Myocyte (in vitro differentiated cells): Measurements from ENCODE around the gene YPEL4. TPM values are rescaled to one million over a fixed set of nuclear protein-coding genes. Genes with fewer than 3 reads are reported as not detected.

ENCODE experiments used
- DNase-seq: peaks from one replicate; pipeline ENCODE4 v3.0.0-alpha.2; 2012; ENCODE audit warnings: low read depth
- total RNA-seq: library from RNA; depleted of rRNA; stranded (reverse); fragments of >200 nt; gene quantifications from 2 replicates; pipeline ENCODE4 v1.2.3, GENCODE V29; 2014

Gene YPEL4
- total RNA-seq, 1 donor from 2014 or later: 1.2 TPM

- no peak for DNase-seq
These were observed 1.7 kb upstream of the YPEL4 start for GRCh38 chr11:57651408-57651807.

DNA sequence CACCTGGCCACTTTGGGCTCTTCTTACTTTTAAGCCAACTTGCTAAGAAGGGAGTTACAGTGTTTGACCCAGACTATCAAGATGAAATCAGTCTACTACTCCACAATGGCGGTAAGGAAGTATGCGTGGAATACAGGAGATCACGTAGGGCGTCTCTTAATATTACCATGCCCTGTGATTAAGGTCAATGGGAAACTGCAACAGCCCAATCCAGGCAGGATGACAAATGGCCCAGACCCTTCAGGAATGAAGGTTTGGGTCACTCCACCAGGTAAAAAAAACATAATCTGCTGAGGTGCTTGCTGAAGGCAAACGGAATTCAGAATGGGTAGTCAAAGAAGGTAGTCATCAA lies 1.0 kb upstream of the YPEL4 start:
- no peak for DNase-seq

GRCh38 chr11:57648801-57649735 lies 644 bp downstream of the YPEL4 start:
- peak; percentile 43 for DNase-seq

GRCh38 chr11:57647960-57648800 lies 1.5 kb downstream of the YPEL4 start:
- DNase-seq: peak; percentile 89

DNA sequence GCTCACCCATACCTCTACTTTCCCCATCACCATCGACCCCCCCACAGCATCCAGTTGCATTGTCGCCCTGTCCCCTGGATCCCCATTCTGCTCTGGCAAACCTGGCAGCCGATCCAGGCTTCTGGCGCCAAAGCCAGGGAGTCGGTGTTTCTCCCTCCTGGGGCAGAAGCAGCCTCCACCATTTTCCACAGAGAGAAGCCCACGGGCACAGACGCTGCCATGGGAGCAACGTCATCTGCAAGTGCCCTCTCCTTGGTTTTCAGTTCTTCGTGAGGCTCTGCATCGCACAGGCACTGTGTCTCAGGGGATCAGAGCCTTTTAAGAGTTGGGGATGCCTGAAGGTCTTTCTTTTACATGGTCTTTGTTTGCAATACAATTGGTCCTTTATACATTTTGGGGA lies 2.3 kb downstream of the YPEL4 start:
- DNase-seq: no peak

GRCh38 chr11:57646799-57647303 lies 2.9 kb downstream of the YPEL4 start:
- no peak for DNase-seq

DNA sequence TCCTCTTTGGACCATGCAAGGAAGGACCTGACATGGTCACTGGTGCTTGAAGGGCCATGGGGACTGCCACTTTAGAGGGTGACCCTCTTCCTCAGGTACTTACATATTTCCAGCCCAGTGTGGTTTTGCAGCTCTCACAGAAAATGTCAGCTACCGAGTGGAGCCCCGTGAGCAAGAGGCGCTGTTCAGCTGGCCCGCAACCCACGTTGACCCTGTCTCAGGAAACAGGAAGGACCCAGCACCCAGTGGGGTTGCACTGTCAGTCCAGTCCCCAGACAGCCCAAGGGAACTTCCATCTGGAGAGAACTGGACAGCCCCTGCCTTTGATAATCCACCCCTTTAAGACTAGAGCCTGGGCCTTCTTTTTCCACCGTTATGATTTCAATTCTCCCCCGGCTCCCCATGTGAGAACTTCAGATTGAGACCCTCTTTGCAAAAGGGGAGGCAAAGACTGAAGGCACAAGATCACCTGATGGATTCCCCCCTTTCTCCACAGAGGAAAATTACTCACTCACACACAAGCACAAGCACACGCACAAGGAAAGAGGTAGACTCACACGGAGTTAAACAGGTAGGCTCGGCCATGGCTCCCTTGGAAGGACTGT lies 3.4 kb downstream of the YPEL4 start:
- DNase-seq: no peak

- no peak for DNase-seq
These were observed 4.0 kb downstream of the YPEL4 start for GRCh38 chr11:57645689-57646085.

DNA sequence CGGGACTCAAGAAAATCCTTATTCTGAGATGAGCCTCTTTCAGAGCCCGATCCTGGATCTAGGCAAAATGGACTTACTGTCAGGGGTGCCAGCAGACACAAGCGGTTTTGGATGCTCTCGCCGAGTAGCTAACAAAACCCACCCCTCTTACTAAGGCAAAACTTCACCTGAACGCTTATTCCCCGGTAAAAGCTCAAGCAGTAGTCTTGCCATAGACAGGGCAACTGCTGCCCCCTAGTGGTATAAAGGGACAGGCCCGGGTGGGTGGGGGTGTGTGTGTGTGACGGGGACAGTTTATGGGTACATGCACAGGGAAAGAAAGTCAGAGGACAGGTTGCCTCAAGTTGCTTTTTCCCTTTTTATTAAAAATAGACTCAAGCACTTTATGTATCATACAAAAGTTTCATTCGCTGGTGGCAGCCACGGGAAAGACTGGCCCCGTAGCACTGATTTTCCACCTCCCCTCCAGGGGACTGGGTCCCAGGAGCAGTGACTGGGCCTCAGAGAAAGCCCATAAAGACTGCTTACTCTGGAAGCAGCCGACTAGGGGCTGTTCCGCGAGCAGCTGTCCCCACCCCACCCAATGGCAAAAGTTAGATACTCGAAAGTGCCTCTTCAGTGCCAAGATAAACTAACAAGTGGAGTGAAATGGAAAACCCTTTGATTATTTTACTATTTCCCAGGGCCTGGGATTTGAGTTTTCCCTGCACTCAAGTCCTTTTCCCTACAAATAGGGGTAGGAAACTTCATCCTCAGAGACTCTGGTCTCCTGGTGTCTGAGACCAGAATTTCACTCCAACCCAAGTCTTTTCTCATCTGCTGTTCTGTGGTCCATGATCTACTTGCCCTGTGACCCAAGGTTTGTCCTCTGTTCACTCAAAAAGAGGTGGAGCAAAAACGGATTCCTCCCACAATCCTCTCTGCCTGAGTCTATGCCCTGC lies 4.7 kb downstream of the YPEL4 start:
- DNase-seq: peak; percentile 81

DNA sequence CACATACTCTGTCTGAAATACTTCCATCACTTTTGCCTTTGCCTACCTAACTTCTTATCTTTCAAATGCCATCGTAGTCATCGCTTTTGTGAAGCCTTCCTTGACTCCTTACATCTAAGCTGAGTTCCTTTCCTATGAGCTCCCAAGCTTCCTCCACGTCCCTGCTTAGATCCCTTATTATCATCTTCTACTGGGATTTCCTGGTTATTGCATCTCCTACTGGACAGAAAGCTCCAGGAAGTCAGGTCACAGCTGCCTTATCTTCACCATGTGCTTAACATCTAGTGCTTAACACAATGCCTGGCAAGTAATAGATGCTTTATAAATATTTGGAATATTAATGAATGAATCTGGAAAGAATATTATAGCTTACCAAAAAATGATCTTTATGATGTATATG lies 5.9 kb downstream of the YPEL4 start:
- no peak for DNase-seq

- peak; percentile 88 for DNase-seq
These were observed 8.5 kb downstream of the YPEL4 start for GRCh38 chr11:57641011-57641807.

DNA sequence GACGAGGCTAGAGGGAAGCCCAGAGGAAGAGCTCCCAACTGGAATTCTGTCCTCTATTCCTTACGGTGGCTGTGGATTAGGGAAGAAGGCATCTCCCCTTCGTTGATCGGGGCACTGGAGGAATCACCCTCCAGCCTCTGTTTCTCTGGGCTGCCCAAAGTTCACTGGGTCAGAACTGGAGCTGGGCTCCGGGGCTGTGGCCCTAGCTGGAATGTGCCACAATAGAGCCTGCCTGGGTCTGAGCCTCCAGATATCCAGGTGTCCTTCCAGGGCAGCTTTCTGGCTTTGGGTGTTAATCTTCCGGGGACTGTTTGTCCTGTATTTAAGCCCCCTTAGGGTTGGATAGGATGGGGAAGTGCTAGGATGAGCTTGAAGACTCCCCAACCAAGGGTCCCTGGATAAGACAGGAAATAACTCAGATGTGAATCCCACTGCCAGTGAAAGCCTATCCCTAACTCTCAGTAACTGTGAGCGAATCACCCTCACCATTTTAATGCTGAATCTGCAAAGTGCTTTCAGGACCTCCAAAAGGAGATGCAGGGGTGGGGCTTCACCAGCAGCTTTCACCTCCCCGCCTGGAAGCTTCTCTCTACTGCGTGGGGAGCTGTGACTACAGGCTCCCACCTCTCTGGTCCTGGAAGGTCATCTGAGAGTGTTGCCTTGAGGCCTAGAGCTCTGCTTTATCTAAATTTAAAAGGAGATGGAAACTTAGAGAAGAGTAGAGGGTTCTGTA lies 9.5 kb downstream of the YPEL4 start:
- DNase-seq: no peak

GRCh38 chr11:57639321-57640067 lies 10.2 kb downstream of the YPEL4 start:
- DNase-seq: peak; percentile 32

DNA sequence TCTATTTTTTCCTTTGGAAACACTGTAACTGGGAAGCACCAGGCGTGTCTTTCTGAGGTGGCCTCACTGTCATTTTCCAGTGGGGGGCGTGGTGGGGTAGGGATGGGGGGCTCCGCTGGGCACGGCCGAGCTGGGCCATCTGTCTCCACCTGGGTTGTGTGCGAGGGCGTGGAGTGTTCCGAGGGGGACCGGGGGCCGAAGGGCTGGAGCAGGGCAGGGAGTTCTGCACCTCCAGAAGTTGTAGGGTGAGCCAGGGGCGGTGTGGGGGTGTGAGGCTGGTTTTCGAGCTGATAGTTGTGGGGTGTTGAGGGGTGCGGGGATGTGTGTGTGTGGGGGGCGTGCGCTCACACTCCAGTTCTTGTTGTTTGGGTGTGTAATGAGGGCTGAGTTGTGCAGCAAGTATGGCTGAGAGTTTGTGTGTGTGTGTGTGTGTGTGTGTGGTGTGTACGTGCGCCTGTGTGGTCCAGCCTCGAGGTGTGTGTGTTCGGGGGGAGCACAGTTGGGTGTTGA lies 10.8 kb downstream of the YPEL4 start:
- DNase-seq: peak; percentile 32

- DNase-seq: peak; percentile 92
These were observed 11.5 kb downstream of the YPEL4 start for GRCh38 chr11:57638005-57638781.

DNA sequence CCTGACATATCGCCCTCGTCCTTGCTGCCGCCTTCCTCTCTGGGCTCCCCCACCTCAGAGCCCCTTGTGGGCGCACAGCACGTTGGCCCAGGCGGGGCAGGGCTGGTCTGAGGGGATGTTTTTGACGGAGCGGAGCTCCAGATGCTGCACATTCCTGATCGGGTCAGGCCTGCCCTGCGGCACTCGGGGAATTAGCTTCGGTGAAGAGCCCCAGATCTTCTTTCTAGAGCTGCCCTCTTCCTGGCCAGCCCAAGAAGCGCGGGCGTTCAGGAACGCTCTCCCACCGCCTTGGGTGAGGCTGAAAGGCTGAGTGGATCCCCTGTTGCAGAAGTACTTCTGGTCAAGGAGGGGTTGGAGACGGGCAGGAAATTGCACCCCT lies 12.1 kb downstream of the YPEL4 start:
- peak; percentile 31 for DNase-seq

DNA sequence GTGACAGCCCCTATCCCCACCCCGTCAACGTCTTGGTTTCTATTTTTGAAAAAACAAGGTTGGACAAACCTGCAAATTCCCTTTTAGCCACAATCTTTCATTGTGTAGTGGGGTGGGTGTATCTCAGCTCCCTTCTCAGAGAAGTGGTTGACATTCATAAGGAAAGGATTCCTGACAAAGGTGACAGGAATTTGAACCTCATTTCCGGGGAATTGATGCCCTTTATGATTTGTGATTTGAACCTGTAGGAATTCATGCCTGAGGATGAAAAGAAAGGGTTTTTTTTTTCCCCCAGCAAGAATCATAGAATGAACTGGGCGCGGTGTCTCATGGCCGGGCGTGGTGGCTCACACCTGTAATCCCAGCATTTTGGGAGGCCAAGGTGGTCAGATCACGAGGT lies 14.5 kb downstream of the YPEL4 start:
- no peak for DNase-seq
